Astrocyte of the hippocampus (primary cell): Measurements from ENCODE around the gene PPP1R1A.

Experiments
- DNase-seq: peaks from one replicate; pipeline ENCODE4 v3.0.0; 2011; ENCODE audit warnings: low read depth, low spot score

PPP1R1A gene

GRCh38 chr12:54603173-54603814, 14.8 kb upstream of the PPP1R1A start:
- peak; percentile 74 for DNase-seq

- no peak for DNase-seq
Measured at GRCh38 chr12:54602661-54603060, 14.2 kb upstream of the PPP1R1A start.

- no peak for DNase-seq
Measured at GRCh38 chr12:54601841-54602240, 13.4 kb upstream of the PPP1R1A start.

GRCh38 chr12:54598970-54599369, 10.5 kb upstream of the PPP1R1A start:
- no peak for DNase-seq

- peak; percentile 78 for DNase-seq
Measured at GRCh38 chr12:54596526-54596946, 8.1 kb upstream of the PPP1R1A start.

- no peak for DNase-seq
Measured at GRCh38 chr12:54595471-54595870, 7.0 kb upstream of the PPP1R1A start.

- no peak for DNase-seq
Measured at GRCh38 chr12:54593725-54594124, 5.3 kb upstream of the PPP1R1A start.

GRCh38 chr12:54593135-54593534, 4.7 kb upstream of the PPP1R1A start:
- no peak for DNase-seq

- peak; percentile 20 for DNase-seq
Measured at GRCh38 chr12:54592316-54592715, 3.9 kb upstream of the PPP1R1A start.

- no peak for DNase-seq
Measured at GRCh38 chr12:54590978-54591591, 2.6 kb upstream of the PPP1R1A start.

GRCh38 chr12:54589964-54590363, 1.5 kb upstream of the PPP1R1A start:
- no peak for DNase-seq

- no peak for DNase-seq
Measured at GRCh38 chr12:54588890-54589267, 420 bp upstream of the PPP1R1A start.

- no peak for DNase-seq
Measured at GRCh38 chr12:54587315-54587873, 1.1 kb downstream of the PPP1R1A start.

- DNase-seq, result no peak
Measured at GRCh38 chr12:54586620-54587019, 1.8 kb downstream of the PPP1R1A start.

GRCh38 chr12:54585243-54585642, 3.2 kb downstream of the PPP1R1A start:
- no peak for DNase-seq

- DNase-seq, result no peak
Measured at GRCh38 chr12:54584128-54584527, 4.3 kb downstream of the PPP1R1A start.

GRCh38 chr12:54583726-54584125, 4.7 kb downstream of the PPP1R1A start:
- DNase-seq, result no peak

GRCh38 chr12:54581412-54581811, 7.0 kb downstream of the PPP1R1A start:
- no peak for DNase-seq

- DNase-seq, result peak; percentile 86
Measured at GRCh38 chr12:54579696-54580333, 8.6 kb downstream of the PPP1R1A start.

GRCh38 chr12:54579258-54579657, 9.2 kb downstream of the PPP1R1A start:
- no peak for DNase-seq

GRCh38 chr12:54578778-54579177, 9.7 kb downstream of the PPP1R1A start:
- DNase-seq, result no peak

GRCh38 chr12:54572881-54573280, 15.6 kb downstream of the PPP1R1A start:
- no peak for DNase-seq
